GM20000 (cell line): ENCODE measurements around the gene TEX38.

Experiments used
- DNase-seq: peaks from one replicate; pipeline ENCODE4 v3.0.0; 2012; ENCODE audit warnings: low spot score
- TF ChIP-seq, protein P1 (sequence below): IDR thresholded peaks from 2 replicates; pipeline ENCODE4 v1.5.1; 2012; ENCODE audit warnings: mild to moderate bottlenecking, control low read depth; ENCODE audit errors: extremely low read depth, missing control alignments

TEX38 gene

DNA sequence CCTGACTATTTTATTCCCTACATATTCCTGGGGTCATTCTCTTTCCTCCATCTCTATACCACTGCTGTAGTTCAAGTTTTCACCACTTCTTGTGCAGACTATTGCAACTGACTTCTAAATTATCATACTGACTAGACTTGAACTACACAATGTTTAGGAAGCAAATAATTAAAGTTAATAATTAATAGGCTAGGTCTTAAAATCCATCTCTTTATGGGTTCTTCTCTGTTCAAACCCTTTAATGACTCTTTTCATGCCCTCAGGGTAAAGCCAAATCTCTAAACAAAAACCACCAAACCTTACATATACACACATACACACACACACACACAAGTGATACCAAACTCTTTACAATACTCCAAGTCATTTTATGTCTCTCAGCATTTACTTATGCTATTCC lies 32.7 kb upstream of the TEX38 start:
- TF ChIP-seq, protein P1, sequence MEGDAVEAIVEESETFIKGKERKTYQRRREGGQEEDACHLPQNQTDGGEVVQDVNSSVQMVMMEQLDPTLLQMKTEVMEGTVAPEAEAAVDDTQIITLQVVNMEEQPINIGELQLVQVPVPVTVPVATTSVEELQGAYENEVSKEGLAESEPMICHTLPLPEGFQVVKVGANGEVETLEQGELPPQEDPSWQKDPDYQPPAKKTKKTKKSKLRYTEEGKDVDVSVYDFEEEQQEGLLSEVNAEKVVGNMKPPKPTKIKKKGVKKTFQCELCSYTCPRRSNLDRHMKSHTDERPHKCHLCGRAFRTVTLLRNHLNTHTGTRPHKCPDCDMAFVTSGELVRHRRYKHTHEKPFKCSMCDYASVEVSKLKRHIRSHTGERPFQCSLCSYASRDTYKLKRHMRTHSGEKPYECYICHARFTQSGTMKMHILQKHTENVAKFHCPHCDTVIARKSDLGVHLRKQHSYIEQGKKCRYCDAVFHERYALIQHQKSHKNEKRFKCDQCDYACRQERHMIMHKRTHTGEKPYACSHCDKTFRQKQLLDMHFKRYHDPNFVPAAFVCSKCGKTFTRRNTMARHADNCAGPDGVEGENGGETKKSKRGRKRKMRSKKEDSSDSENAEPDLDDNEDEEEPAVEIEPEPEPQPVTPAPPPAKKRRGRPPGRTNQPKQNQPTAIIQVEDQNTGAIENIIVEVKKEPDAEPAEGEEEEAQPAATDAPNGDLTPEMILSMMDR = no peak
- DNase-seq = no peak

DNA sequence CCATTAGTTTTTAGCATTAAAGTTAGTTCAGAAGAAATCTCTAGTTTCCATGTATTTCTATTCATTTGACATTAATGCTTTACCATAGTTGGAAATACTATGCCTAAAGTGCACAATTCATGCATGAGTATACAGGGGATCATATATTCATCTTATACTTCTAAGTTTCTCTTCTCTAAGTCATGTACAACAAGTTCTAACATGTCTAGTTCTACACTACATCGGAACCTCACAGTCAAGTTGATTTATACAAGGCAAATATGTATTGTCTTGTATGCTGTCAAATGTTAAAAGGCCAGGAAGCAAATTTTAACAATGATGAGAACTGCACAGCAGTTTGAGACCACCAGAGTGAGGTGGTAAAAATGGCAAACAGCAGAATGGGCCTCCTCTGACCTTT lies 32.1 kb upstream of the TEX38 start:
- no peak for DNase-seq
- TF ChIP-seq, protein P1 = no peak

DNA sequence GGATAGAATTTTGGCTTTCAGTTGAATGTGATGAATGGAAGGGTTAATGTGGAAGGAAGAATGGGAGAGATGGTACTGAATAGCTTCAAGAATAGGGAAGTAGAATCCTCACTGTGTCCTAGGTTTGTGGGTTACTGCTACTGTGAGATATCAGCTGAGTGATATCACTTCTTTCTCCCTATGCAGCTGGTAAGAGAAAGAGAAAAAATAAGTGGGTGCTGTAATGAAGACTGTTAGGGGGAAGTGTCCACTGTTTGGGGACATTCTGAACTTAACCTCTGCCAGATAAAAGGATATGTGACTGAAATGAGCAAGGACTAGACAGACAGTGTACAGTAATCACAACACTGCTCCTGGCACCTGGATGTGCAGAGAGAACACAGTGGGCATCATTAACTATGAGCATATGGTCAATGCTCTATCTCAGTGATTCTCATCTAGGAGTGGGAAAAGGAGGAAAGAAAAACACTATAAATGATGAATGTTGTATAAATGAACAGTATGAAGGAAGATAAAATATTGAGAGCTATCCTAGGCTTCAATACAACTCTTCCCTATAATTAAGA lies 29.5 kb upstream of the TEX38 start:
- TF ChIP-seq, protein P1 = no peak
- no peak for DNase-seq

DNA sequence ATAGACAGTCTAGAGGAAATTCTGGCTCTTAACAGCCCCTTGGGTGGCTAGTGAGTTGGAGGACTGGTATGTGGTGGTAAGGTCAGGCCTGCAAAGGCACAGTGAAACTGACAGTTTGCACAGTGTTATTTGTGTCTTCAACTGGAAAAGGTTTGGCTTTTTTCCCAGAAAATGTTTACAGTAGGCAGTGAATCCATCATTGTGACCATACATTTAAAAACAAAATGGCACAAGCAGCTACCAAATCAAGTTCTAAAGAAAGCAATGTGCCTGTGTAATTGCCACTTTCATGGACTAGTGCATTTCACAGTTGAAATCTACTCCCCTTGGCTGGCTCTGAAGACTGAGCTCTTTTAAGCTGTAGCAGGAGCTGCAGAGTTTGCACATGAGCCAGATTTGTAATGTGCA lies 28.3 kb upstream of the TEX38 start:
- DNase-seq = no peak
- TF ChIP-seq, protein P1 = no peak

DNA sequence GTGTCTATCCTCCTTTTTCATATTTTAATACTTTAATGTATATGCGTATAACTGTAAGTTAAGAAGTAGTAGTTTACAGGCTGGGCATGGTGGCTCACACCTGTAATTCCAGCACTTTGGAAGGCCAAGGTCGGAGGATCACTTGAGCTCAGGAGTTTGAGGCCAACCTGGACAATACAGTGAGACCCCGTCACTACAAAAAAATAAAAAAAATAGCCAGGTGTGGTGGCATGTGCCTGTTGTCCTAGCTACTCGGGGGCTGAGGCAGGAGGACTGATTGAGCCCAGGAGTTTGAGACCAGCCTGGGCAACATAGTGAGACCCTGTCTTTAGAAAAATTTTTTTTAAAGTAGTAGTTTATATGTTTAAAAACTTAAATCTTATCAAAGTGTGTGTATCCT lies 25.8 kb upstream of the TEX38 start:
- TF ChIP-seq, protein P1 = no peak
- no peak for DNase-seq

DNA sequence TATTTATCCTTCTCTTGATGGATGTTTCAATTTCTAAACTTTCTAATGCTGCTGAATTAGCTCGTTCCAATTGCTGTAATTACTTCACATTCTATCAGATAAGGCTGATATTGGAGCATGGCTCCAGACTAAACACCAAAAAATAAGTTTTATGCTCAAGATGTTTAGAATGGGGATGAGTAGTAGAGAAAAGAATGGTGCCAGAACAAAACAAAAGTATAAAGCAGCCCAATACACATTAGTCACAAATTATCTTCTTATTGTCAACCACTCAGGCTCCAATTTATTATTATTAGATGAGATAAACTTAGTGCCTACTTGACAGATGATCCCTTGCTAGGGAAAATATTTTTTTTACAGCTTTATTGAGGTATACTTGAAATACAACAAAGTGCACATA lies 25.3 kb upstream of the TEX38 start:
- TF ChIP-seq, protein P1 = no peak
- no peak for DNase-seq

DNA sequence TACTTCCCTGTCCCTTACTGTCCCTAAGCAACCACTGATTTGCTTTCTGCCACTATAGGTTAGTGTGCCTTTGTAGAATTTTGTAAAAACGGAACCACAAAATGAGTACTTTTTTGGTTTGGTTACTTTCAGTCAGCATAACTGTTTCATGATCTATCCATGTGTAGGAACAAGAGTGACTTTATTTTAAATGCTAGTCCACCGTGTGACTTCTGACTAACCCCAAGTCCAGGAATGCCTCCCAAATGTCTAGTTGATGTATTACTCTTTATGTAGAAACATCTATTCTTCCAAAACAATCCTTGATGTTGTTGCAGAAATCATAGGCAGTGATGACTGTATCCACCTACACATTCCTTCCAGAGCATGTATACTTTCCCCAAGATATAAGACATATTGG lies 24.8 kb upstream of the TEX38 start:
- DNase-seq = no peak

More for the DNA sequence above, 24.8 kb upstream of the TEX38 start:
- TF ChIP-seq, protein P1 = no peak
